ENCODE results near the gene NOS1AP. TPM values are rescaled to one million over a fixed set of nuclear protein-coding genes. Genes with fewer than 3 reads are reported as not detected.
A peak's percentile ranks its signal among the peaks of the same experiment; 100 is the strongest.

Gene NOS1AP
- total RNA-seq, 1 experiment from 2014 or later = 14.7 TPM

- TF ChIP-seq, protein P1, sequence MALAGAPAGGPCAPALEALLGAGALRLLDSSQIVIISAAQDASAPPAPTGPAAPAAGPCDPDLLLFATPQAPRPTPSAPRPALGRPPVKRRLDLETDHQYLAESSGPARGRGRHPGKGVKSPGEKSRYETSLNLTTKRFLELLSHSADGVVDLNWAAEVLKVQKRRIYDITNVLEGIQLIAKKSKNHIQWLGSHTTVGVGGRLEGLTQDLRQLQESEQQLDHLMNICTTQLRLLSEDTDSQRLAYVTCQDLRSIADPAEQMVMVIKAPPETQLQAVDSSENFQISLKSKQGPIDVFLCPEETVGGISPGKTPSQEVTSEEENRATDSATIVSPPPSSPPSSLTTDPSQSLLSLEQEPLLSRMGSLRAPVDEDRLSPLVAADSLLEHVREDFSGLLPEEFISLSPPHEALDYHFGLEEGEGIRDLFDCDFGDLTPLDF (CRISPR knock-in tag; IDR thresholded peaks at IDR 0.05) = no peak
- TF ChIP-seq PRRX2 (CRISPR knock-in tag; IDR thresholded peaks at IDR 0.05) (no peak), STAT6 (CRISPR knock-in tag; conservative IDR thresholded peaks at IDR 0.05; ENCODE audit: low read depth) (no peak), SOX15 (CRISPR knock-in tag; IDR thresholded peaks at IDR 0.05) (no peak), NFE2L1 (CRISPR knock-in tag; IDR thresholded peaks at IDR 0.05) (no peak), CTCF (IDR thresholded peaks at IDR 0.05) (no peak), NFYB (CRISPR knock-in tag; conservative IDR thresholded peaks at IDR 0.05; ENCODE audit: low read depth) (no peak), HMGXB4 (CRISPR knock-in tag; IDR thresholded peaks at IDR 0.05) (no peak)
These were observed 188.9 kb downstream of the NOS1AP start (continued) for GRCh38 chr1:162258394-162258793.

DNA sequence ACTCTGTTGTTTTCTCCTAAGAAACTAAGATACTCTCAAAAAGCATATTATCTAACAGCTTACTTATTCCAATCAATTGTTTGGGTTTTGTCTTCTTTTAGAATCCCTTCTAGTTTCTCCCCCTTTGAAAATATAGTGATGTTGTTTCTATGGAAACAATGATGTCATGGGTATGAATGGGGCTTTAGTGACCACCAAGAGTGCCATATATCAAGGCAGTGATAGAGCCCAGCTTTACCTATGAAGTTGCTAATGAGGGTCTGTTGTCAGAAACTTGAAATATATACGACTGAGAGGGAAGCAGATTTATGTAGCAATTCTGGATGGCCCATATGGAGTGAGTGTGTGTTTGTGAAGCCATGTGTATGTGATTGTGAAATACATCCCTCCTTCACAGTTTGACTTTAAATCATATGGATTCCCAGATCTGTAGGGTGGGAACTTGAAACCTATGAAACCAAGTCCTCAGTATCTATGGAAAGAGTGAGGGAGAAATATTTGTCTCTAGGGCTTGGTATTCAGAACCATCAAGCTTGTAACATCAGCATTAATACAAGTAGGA, 190.5 kb downstream of the NOS1AP start:
- no peak for DNase-seq (ENCODE audit: low spot score)
- H3K36me3 Mint-ChIP-seq = no peaks in the 10 kb centered on the region
- no peak for TF ChIP-seq PRRX2 (CRISPR knock-in tag; IDR thresholded peaks at IDR 0.05)
- TF ChIP-seq ARID4B (CRISPR knock-in tag; IDR thresholded peaks at IDR 0.05; ENCODE audit: borderline replicate concordance) = no peak
- TF ChIP-seq ZNF317 (CRISPR knock-in tag; IDR thresholded peaks at IDR 0.05; ENCODE audit: borderline replicate concordance, low read depth) = no peak
- H3K27ac Mint-ChIP-seq = no peak overlapping the region
- ChIA-PET POLR2A (no interaction called here), CTCF (interaction anchor here (1.6 kb wide), 1 partner anchor 204 kb away, joined by 6 read pairs; no protein-coding TSS in a partner anchor)
- peaks cover 4% of the 10 kb centered on the region for H3K9me3 Mint-ChIP-seq
- H3K27me3 Mint-ChIP-seq (ENCODE audit: low read depth) = no peaks in the 10 kb centered on the region
- ATAC-seq = no peak
- no peak overlapping the region for H3K4me3 Mint-ChIP-seq
- H3K4me1 Mint-ChIP-seq = peaks cover 13% of the 10 kb centered on the region

DNA sequence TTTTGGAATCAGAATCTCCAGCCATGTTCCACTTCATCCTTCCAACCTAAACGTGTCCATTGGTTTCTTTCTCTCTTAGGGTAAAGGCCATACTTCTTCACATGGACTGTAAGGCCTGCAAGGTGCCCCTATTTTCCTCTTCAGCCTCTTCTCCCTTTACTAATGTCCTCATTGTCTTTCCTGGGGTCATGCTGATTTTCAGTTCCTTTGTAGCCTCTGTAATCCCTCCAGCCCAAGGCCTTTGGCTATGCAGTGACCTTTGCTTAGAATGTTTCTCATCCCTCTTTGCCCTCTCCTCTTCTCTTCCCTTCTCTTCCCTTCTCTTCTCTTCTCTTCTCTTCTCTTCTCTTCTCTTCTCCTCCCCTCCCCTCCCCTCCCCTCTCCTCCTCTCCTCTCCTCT, 194.6 kb downstream of the NOS1AP start:
- POLR2A ChIA-PET = no interaction called here
- TF ChIP-seq PRRX2 (CRISPR knock-in tag; IDR thresholded peaks at IDR 0.05) = no peak
- TF ChIP-seq ESRRA (CRISPR knock-in tag; IDR thresholded peaks at IDR 0.05; ENCODE audit: borderline replicate concordance) = no peak
- TF ChIP-seq, protein P2, sequence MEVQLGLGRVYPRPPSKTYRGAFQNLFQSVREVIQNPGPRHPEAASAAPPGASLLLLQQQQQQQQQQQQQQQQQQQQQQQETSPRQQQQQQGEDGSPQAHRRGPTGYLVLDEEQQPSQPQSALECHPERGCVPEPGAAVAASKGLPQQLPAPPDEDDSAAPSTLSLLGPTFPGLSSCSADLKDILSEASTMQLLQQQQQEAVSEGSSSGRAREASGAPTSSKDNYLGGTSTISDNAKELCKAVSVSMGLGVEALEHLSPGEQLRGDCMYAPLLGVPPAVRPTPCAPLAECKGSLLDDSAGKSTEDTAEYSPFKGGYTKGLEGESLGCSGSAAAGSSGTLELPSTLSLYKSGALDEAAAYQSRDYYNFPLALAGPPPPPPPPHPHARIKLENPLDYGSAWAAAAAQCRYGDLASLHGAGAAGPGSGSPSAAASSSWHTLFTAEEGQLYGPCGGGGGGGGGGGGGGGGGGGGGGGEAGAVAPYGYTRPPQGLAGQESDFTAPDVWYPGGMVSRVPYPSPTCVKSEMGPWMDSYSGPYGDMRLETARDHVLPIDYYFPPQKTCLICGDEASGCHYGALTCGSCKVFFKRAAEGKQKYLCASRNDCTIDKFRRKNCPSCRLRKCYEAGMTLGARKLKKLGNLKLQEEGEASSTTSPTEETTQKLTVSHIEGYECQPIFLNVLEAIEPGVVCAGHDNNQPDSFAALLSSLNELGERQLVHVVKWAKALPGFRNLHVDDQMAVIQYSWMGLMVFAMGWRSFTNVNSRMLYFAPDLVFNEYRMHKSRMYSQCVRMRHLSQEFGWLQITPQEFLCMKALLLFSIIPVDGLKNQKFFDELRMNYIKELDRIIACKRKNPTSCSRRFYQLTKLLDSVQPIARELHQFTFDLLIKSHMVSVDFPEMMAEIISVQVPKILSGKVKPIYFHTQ (CRISPR knock-in tag; IDR thresholded peaks at IDR 0.05) = no peak
- no peak for TF ChIP-seq ZNF219 (CRISPR knock-in tag; IDR thresholded peaks at IDR 0.05; ENCODE audit: borderline replicate concordance)
- TF ChIP-seq GABPB1 (CRISPR knock-in tag; IDR thresholded peaks at IDR 0.05) = no peak
- TF ChIP-seq, protein P3, sequence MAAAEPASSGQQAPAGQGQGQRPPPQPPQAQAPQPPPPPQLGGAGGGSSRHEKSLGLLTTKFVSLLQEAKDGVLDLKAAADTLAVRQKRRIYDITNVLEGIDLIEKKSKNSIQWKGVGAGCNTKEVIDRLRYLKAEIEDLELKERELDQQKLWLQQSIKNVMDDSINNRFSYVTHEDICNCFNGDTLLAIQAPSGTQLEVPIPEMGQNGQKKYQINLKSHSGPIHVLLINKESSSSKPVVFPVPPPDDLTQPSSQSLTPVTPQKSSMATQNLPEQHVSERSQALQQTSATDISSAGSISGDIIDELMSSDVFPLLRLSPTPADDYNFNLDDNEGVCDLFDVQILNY (CRISPR knock-in tag; IDR thresholded peaks at IDR 0.05) = no peak
- no peak for TF ChIP-seq ZBTB21 (CRISPR knock-in tag; IDR thresholded peaks at IDR 0.05; ENCODE audit: borderline replicate concordance)
- no peak for TF ChIP-seq CREB1 (CRISPR knock-in tag; IDR thresholded peaks at IDR 0.05)
- no peak for TF ChIP-seq SOX15 (CRISPR knock-in tag; IDR thresholded peaks at IDR 0.05)

More for the DNA sequence above, 194.6 kb downstream of the NOS1AP start:
- CTCF ChIA-PET = no interaction called here
- peaks cover 7% of the 10 kb centered on the region for H3K4me1 Mint-ChIP-seq
- H3K4me3 Mint-ChIP-seq = no peak overlapping the region
- no peak overlapping the region for H3K27ac Mint-ChIP-seq
- DNase-seq (ENCODE audit: low spot score) (no peak), ATAC-seq (peak; percentile 63)
- H3K27me3 Mint-ChIP-seq (ENCODE audit: low read depth) = no peaks in the 10 kb centered on the region
- peaks cover 4% of the 10 kb centered on the region for H3K9me3 Mint-ChIP-seq
- H3K36me3 Mint-ChIP-seq = no peaks in the 10 kb centered on the region

All from WTC11 (cell line).